H9 (cell line): Measurements from ENCODE around the gene METRN. TPM values are rescaled to one million over a fixed set of nuclear protein-coding genes. Genes with fewer than 3 reads are reported as not detected.

Experiments used
- DNase-seq: peaks from one replicate; pipeline ENCODE4 v3.0.0-alpha.2; 2017
- H2AFZ ChIP-seq: one replicate; pipeline ENCODE4 v1.6.1; 2013; ENCODE audit warnings: mild to moderate bottlenecking, low read length, control low read depth, moderate library complexity
- H2AK5ac ChIP-seq: 2 replicates; pipeline ENCODE4 v1.6.1; 2013; ENCODE audit warnings: low read length, control low read depth, mixed read lengths; ENCODE audit not compliant: insufficient read length
- H2BK120ac ChIP-seq: one replicate; pipeline ENCODE4 v1.6.1; 2013; ENCODE audit warnings: low read depth, mild to moderate bottlenecking, low read length, control low read depth, inconsistent platforms; ENCODE audit not compliant: poor library complexity, severe bottlenecking
- H2BK12ac ChIP-seq: 2 replicates; pipeline ENCODE4 v1.6.1; 2013; ENCODE audit warnings: low read length, control low read depth, mixed read lengths, low read depth; ENCODE audit not compliant: insufficient read length
- H2BK15ac ChIP-seq: 2 replicates; pipeline ENCODE4 v1.6.1; 2013; ENCODE audit warnings: low read depth, low read length, control low read depth
- H2BK20ac ChIP-seq: one replicate; pipeline ENCODE4 v1.6.1; 2013; ENCODE audit warnings: low read depth, mild to moderate bottlenecking, low read length, control low read depth, inconsistent platforms; ENCODE audit not compliant: poor library complexity, severe bottlenecking
- H2BK5ac ChIP-seq: 2 replicates; pipeline ENCODE4 v1.6.1; 2013; ENCODE audit warnings: low read length, control low read depth, mixed read lengths; ENCODE audit not compliant: insufficient read length
- H3K14ac ChIP-seq: 2 replicates; pipeline ENCODE4 v1.6.1; 2013; ENCODE audit warnings: low read length, control low read depth; ENCODE audit not compliant: insufficient read depth
- H3K18ac ChIP-seq: 2 replicates; pipeline ENCODE4 v1.6.1; 2013; ENCODE audit warnings: low read depth, mild to moderate bottlenecking, mixed read lengths, low read length, control low read depth; ENCODE audit not compliant: insufficient read length
- H3K23ac ChIP-seq: 2 replicates; pipeline ENCODE4 v1.6.1; 2013; ENCODE audit warnings: low read length, control low read depth, mixed read lengths, low read depth; ENCODE audit not compliant: insufficient read length
- H3K23me2 ChIP-seq: 2 replicates; pipeline ENCODE4 v1.6.1; 2013; ENCODE audit warnings: low read depth, mild to moderate bottlenecking, mixed read lengths, low read length, control low read depth; ENCODE audit not compliant: insufficient read length, poor library complexity, severe bottlenecking
- H3K27ac ChIP-seq: 2 replicates; pipeline ENCODE4 v1.5.1; 2013; ENCODE audit warnings: low read length, control low read depth, mixed read lengths, low read depth; ENCODE audit not compliant: insufficient read length
- H3K27me3 ChIP-seq: 2 replicates; pipeline ENCODE4 v1.6.1; 2013; ENCODE audit warnings: low read length, control low read depth, inconsistent platforms; ENCODE audit not compliant: insufficient read depth
- H3K4ac ChIP-seq: 2 replicates; pipeline ENCODE4 v1.6.1; 2013; ENCODE audit warnings: low read depth, mild to moderate bottlenecking, control low read depth, inconsistent platforms, low read length, moderate library complexity
- H3K4me1 ChIP-seq: 2 replicates; pipeline ENCODE4 v1.6.1; 2013; ENCODE audit warnings: low read length, control low read depth, inconsistent platforms; ENCODE audit not compliant: insufficient read depth
- H3K4me2 ChIP-seq: 2 replicates; pipeline ENCODE4 v1.6.1; 2013; ENCODE audit warnings: low read length, control low read depth, mixed read lengths; ENCODE audit not compliant: insufficient read length, insufficient read depth
- H3K56ac ChIP-seq: 2 replicates; pipeline ENCODE4 v1.6.1; 2013; ENCODE audit warnings: low read depth, mild to moderate bottlenecking, mixed read lengths, low read length, control low read depth; ENCODE audit not compliant: insufficient read length
- H3K79me1 ChIP-seq: 2 replicates; pipeline ENCODE4 v1.6.1; 2013; ENCODE audit warnings: low read depth, mild to moderate bottlenecking, moderate library complexity, low read length, control low read depth, inconsistent platforms; ENCODE audit not compliant: insufficient read depth, poor library complexity, severe bottlenecking
- H3K79me2 ChIP-seq: 2 replicates; pipeline ENCODE4 v1.6.1; 2013; ENCODE audit warnings: low read length, control low read depth, inconsistent platforms; ENCODE audit not compliant: insufficient read depth
- H3K9ac ChIP-seq: 2 replicates; pipeline ENCODE4 v1.6.1; 2013; ENCODE audit warnings: low read length, control low read depth, mixed read lengths; ENCODE audit not compliant: insufficient read length; ENCODE audit errors: extremely low read depth
- H3K9me3 ChIP-seq: one replicate; pipeline ENCODE4 v1.6.1; 2013; ENCODE audit warnings: low read depth, low read length, inconsistent platforms; ENCODE audit not compliant: control insufficient read depth
- H3T11ph ChIP-seq: one replicate; pipeline ENCODE4 v1.6.1; 2013; ENCODE audit warnings: mild to moderate bottlenecking, low read length, control low read depth, inconsistent platforms
- H4K20me1 ChIP-seq: one replicate; pipeline ENCODE4 v1.6.1; 2013; ENCODE audit not compliant: control insufficient read depth, insufficient read length, insufficient read depth
- H4K5ac ChIP-seq: 2 replicates; pipeline ENCODE4 v1.6.1; 2013; ENCODE audit warnings: low read depth, mild to moderate bottlenecking, mixed read lengths, low read length, control low read depth; ENCODE audit not compliant: insufficient read length
- H4K8ac ChIP-seq: replicated peaks from 2 replicates; pipeline ENCODE4 v1.6.1; 2013; ENCODE audit warnings: low read length, control low read depth, mixed read lengths, low read depth; ENCODE audit not compliant: insufficient read length
- H4K91ac ChIP-seq: 2 replicates; pipeline ENCODE4 v1.6.1; 2013; ENCODE audit warnings: low read depth, mild to moderate bottlenecking, moderate library complexity, mixed read lengths, low read length, control low read depth; ENCODE audit not compliant: insufficient read length
- H3K27ac Mint-ChIP-seq, 3 experiments: 2 replicates in 2 of 3; 3 replicates in 1 of 3; pipeline ENCODE4 v1.8.0; 2020 to 2021; ENCODE audit warnings: mixed read lengths in 3 of 3, mild to moderate bottlenecking in 1 of 3, moderate library complexity in 1 of 3
- H3K27me3 Mint-ChIP-seq: 2 replicates; pipeline ENCODE4 v1.8.0; 2021; ENCODE audit warnings: low read depth, mild to moderate bottlenecking, moderate library complexity, mixed read lengths
- H3K36me3 Mint-ChIP-seq, 3 experiments: 2 replicates in 2 of 3; 3 replicates in 1 of 3; pipeline ENCODE4 v1.8.0; 2020 to 2021; ENCODE audit warnings: low read depth in 3 of 3, mixed read lengths in 3 of 3; ENCODE audit not compliant: insufficient read depth in 1 of 3
- H3K4me1 Mint-ChIP-seq, 2 experiments: 2 replicates each; pipeline ENCODE4 v1.8.0; 2020; ENCODE audit warnings: mixed read lengths in 2 of 2
- H3K4me3 Mint-ChIP-seq, 2 experiments: 2 replicates in 1 of 2; 3 replicates in 1 of 2; pipeline ENCODE4 v1.8.0; 2020 to 2021; ENCODE audit warnings: mild to moderate bottlenecking in 2 of 2, mixed read lengths in 2 of 2, moderate library complexity in 1 of 2
- H3K9me3 Mint-ChIP-seq, 2 experiments: 2 replicates in 1 of 2; 3 replicates in 1 of 2; pipeline ENCODE4 v1.8.0; 2020; ENCODE audit warnings: mild to moderate bottlenecking in 2 of 2, mixed read lengths in 2 of 2, moderate library complexity in 1 of 2
- CTCF ChIP-seq: fragments of 200-600 bp; sonication (generic); conservative IDR thresholded peaks from 3 replicates; pipeline ENCODE4 v1.8.0; 2021; ENCODE audit warnings: antibody characterized with exemption, mild to moderate bottlenecking
- WGBS: extraction: QIAGEN DNeasy Blood & Tissue Kit; methylation state at CpG from one replicate; pipeline ENCODE4 v1.1.7; 2013; ENCODE audit warnings: missing lambda C conversion rate, low lambda C conversion rate, mixed read lengths; ENCODE audit not compliant: insufficient read length; ENCODE audit errors: extremely low coverage; 5-methylcytosine and 5-hydroxymethylcytosine counted together
- total RNA-seq: library from RNA; stranded (reverse); gene quantifications from 2 replicates; pipeline ENCODE4 v1.2.1, GENCODE V29; 2021

METRN gene
- total RNA-seq, 1 experiment from 2014 or later = 26.2 TPM

- Histone ChIP-seq H3K4me1 (no peaks in the 10 kb centered on the region), H3K27me3 (no peaks in the 10 kb centered on the region), H3K79me1 (no peaks in the 10 kb centered on the region), H3K23me2 (no peaks in the 10 kb centered on the region), H2BK120ac (no peak overlapping the region), H3K9me3 (no peaks in the 10 kb centered on the region), H2BK5ac (no peak overlapping the region), H3K14ac (no peak overlapping the region), H3K4ac (no peak overlapping the region), H2BK15ac (no peak overlapping the region), H3T11ph (no peak overlapping the region), H3K23ac (no peak overlapping the region), H2BK20ac (no peak overlapping the region), H3K56ac (no peak overlapping the region), H2AK5ac (no peak overlapping the region), H4K5ac (no peak overlapping the region), H3K79me2 (no peaks in the 10 kb centered on the region), H2BK12ac (no peak overlapping the region), H3K18ac (no peak overlapping the region), H3K9ac (no peak overlapping the region), H4K8ac (no peak overlapping the region), H3K27ac (no peak overlapping the region), H4K91ac (no peak overlapping the region), H2AFZ (no peak overlapping the region), H4K20me1 (no peaks in the 10 kb centered on the region), H3K4me2 (no peak overlapping the region)
- Mint-ChIP-seq H3K4me3 (no peak overlapping the region), H3K27ac (peak overlapping the region in 1 of 3 experiments; percentile 48; a peak in 1 of 7 replicates), H3K4me1 (peaks cover 0 to 5% of the 10 kb centered on the region in 2 experiments; a peak in 1 of 4 replicates), H3K36me3 (no peaks in the 10 kb centered on the region), H3K27me3 (peaks cover 3% of the 10 kb centered on the region), H3K9me3 (no peaks in the 10 kb centered on the region)
- TF ChIP-seq CTCF = no peak
- DNase-seq = no peak
- no CpG with 5 or more reads among the region's 29 CpGs for WGBS
Measured at GRCh38 chr16:765488-765865, 50.6 kb downstream of the METRN start.
